Brain pericyte (primary cell): Measurements from ENCODE around the gene BRCA2.
A peak's percentile ranks its signal among the peaks of the same experiment; 100 is the strongest.

Source experiments
- DNase-seq: peaks from one replicate; pipeline ENCODE4 v3.0.0-alpha.2; 2012; ENCODE audit warnings: low read depth, low spot score

Gene BRCA2, protein sequence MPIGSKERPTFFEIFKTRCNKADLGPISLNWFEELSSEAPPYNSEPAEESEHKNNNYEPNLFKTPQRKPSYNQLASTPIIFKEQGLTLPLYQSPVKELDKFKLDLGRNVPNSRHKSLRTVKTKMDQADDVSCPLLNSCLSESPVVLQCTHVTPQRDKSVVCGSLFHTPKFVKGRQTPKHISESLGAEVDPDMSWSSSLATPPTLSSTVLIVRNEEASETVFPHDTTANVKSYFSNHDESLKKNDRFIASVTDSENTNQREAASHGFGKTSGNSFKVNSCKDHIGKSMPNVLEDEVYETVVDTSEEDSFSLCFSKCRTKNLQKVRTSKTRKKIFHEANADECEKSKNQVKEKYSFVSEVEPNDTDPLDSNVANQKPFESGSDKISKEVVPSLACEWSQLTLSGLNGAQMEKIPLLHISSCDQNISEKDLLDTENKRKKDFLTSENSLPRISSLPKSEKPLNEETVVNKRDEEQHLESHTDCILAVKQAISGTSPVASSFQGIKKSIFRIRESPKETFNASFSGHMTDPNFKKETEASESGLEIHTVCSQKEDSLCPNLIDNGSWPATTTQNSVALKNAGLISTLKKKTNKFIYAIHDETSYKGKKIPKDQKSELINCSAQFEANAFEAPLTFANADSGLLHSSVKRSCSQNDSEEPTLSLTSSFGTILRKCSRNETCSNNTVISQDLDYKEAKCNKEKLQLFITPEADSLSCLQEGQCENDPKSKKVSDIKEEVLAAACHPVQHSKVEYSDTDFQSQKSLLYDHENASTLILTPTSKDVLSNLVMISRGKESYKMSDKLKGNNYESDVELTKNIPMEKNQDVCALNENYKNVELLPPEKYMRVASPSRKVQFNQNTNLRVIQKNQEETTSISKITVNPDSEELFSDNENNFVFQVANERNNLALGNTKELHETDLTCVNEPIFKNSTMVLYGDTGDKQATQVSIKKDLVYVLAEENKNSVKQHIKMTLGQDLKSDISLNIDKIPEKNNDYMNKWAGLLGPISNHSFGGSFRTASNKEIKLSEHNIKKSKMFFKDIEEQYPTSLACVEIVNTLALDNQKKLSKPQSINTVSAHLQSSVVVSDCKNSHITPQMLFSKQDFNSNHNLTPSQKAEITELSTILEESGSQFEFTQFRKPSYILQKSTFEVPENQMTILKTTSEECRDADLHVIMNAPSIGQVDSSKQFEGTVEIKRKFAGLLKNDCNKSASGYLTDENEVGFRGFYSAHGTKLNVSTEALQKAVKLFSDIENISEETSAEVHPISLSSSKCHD (N-terminal part only)

GRCh38 chr13:32315238-32316027, at the start of gene BRCA2, which contains the start of gene ZAR1L:
Gene BRCA2, plus strand, starts transcription at chr13:32315508. Its CDS starts 953 bp downstream, at chr13:32316461.
Gene ZAR1L, minus strand, starts transcription at chr13:32315363. Its CDS starts 3,438 bp downstream, at chr13:32311925.
- DNase-seq, result peak; percentile 51

GRCh38 chr13:32265726-32266125, 49.6 kb upstream of the BRCA2 start:
- no peak for DNase-seq

GRCh38 chr13:32266130-32266529, 49.2 kb upstream of the BRCA2 start:
- DNase-seq, result no peak

DNA sequence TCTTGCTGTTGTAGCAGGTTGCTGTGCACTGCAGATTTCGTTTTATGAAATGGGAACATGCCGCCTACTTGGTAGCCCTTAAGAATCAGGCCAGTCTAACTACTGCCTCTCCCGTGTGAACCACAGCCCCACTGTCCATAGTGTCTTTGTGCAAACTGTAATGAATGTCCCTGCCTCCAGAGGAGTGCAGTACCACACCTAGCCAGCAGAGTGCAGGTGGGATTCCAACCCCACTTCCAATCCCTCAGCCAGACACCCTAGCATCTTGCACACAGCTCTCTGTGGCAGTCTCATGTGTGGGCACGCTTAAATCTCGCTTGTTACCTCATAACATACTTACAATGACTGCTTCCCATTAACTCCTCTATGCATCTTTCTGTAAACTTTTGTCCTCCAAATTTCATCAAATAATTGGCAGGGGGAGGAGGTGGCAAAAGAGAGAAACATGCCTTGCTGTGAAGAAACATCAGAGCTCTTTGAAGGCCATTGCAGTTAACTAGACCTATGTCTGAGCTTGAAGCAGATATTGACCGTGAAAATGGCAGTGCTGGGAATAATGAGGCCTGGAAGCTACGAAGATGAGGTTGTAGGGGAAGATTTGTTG, 47.4 kb upstream of the BRCA2 start:
- DNase-seq, result no peak

GRCh38 chr13:32272021-32272683, 43.2 kb upstream of the BRCA2 start:
- no peak for DNase-seq

DNA sequence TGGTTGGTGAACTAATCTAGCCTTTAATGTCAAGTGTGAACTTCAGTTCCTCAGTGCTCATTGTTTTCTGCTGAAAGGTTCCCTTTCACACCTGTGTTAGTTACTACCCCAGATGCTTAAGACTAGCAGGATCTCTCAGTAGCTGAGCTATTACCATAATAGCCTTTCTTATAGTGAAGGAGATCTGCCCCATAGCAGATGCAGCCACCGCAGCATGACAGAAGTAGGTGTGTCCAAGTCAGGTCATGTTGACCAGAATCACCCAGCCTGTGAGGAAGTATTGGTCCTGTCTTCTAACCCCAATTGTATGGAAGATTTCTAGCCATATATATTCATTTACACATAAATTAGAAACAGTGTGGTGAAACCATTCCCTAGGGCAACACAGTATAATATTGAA, 37.5 kb upstream of the BRCA2 start:
- DNase-seq, result no peak

DNA sequence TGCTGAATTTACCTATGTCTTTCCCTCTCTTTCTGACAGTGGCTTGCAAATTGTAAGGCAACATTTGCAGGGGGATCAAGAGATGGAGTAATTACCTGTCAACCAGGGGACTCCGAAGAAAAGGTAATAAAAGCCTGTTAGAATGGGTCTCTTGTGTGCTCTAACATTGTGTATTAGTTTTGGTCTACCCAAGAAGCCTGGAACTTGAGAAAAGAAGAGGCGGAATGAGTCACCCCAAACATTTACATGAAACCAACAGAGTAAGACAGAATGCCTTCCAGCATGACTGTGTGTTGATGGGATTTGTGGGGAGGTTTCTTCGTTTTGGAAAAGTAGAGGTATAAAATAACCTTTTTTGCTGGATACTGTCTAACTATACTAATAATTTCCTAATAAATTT, 36.9 kb upstream of the BRCA2 start:
- DNase-seq, result no peak

DNA sequence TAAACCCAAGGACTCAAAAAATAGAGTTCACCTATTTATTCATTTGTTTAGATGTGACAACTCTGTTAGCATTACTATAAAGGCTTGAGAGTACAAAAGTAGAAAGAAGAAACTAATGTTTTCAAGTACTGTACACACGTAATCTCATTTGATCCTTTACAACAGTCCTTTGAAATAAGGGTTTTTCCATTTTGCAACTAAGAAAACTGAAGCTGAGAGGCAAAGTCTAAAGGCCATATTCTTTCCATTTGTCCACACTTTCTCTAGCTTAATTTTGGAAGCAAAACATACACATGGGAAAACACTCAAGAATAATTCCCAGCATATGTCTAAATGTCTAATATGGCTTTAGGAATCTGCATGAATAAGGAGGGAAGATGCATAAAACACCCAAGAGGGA, 34.2 kb upstream of the BRCA2 start:
- no peak for DNase-seq

GRCh38 chr13:32282096-32282711, 33.1 kb upstream of the BRCA2 start:
- no peak for DNase-seq

DNA sequence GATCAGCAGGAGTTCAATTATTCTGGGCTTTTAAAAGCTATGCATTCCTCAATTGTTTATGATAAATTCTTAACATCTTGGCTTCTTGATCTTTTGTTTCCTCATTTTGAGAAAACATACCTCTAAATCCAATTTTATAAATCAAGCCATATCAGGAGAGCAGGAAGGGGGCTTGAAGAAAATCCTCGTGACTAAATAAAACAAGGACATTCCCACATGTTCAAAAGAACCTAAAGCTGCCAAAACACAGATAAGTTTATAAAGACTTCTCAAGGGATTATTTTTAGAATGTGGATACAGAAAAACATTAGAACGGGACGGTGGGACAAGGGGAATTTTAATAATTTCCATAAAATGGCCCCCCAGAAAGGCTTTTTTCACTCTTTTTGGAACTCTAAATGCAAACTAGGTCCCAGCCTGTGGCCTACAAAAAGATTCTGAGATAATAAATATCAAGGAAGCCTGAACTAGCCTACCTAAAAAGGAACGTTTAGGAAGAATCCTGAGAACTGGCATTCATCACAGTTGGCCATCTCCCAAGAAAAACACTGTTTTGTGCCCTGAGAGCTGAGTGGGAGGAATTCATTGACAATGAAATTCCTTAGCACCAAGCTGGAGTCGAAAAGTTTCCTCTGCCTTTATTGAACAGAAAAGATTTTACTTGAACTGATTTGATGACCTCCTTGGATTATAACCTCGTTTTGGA, 30.2 kb upstream of the BRCA2 start:
- peak; percentile 29 for DNase-seq

DNA sequence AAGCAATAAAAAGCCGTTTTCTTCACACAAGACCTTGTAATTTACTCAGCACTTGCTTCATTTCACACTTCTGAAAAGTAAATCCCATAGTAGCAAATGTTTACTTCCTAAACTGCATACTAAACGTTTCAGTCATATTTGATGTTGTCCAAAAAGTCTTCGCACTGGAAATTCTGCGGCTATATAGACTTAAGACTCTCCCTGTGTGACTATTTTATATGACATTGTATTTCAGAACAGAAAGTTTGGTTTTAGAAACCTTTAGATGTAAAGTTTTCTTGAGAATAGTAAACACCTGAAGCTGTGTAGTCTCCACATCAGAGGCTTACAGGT, 29.7 kb upstream of the BRCA2 start:
- no peak for DNase-seq

GRCh38 chr13:32297206-32297605, 18.1 kb upstream of the BRCA2 start:
- DNase-seq, result no peak

DNA sequence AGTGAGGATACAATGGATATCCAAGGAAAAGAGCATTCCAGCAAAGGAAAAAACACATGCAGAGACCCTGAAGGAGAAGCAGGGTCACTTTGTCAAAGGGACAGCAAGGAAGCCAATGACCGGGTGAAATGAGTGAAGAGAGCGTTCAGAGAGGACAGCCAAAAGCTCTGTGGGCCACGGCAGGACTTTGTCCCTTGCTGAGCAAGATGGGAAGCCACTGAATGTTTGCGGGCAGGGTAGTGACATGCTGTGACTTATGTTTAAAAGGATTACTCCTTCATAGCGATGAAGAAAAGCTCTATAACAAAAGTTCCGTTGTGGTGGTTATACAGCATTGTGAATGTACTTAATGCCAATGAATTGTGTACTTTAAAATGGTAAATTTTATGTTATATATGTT, 16.6 kb upstream of the BRCA2 start:
- DNase-seq, result no peak

DNA sequence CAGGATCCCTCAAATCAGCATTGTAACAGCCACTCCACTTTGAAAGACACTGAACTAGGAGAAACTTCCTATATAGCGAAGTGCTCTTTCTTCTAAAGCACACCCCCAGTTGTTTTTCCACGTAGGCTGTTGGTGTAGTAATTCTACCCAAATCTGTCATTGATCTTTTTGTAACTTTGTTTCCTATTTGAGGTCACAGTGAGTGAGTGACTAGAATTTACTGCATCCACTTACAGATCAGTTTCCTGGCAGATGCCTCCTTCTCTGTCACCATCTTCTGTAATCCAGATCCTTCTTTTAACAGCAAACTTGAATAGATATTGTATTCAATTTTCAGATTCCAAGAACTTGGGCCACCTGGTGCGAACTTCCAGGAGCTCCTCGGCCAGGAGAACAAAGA, 15.4 kb upstream of the BRCA2 start:
- no peak for DNase-seq

DNA sequence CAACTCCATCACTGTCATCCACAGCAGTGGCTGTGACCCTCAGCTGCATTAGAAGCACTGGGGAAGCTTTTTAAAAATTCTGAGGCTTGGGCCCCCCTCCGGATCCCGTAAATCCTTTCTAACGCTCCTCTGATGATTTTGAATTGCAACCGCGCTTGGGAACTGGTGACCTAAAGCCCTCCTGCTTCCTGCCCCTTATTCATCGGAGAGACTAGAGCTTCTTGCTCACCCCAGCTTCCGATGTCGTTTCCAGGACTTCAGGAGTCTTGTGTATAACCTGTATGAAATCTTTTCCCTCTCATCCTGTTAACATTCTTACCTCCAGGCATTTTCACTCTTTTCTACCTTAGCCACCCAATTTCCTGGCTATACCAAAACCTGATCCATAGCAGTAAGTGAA, 14.9 kb upstream of the BRCA2 start:
- no peak for DNase-seq

DNA sequence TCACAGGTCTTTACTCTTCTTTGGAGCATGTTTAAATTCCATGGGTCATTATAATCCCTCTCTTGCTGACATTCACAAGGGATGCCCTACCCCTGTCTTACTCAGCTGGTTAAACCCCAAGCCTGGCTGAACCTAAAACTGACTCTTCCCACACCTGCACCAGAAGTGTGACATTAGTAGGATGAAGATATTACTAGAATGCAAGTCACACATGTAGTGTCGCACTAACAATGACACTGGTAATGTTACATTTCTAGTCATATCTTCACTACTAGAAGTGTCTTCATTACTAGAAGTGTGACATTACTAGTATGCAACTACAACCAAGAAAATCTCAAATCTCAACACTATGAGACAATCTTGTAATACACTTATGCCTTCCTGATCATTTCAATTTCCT, 14.4 kb upstream of the BRCA2 start:
- DNase-seq, result no peak

GRCh38 chr13:32302461-32302860, 12.8 kb upstream of the BRCA2 start:
- DNase-seq, result no peak

DNA sequence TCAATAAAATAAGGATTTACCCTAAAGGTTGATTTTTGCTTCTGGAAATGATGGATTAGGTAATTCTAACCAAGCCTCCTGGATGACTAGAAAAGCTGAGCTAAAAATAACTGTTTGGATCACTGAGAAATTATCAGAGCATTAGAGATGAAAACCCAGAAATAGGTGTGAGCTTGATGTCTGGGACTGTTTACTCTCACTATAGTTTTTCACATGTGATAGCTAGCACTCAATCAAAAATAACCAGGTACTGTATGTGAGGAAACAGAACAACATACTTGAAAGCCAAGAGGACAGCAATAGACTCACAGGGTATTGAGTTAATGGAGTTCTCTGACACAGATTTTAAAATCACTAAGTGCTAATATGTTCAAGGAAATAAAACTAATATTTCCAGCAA, 9.7 kb upstream of the BRCA2 start:
- DNase-seq, result no peak
